H4 (cell line): Measurements from ENCODE around the gene APLN. TPM values are rescaled to one million over a fixed set of nuclear protein-coding genes. Genes with fewer than 3 reads are reported as not detected.

Experiments
- DNase-seq: peaks from one replicate; pipeline ENCODE4 v3.0.0-alpha.2; 2015; ENCODE audit warnings: low spot score
- total RNA-seq: library from RNA; depleted of rRNA; stranded (reverse); fragments of >200 nt; shearing (Covaris generic); gene quantifications from 2 replicates; pipeline ENCODE4 v1.2.3, GENCODE V29; 2014

APLN gene
- total RNA-seq, 1 experiment from 2014 or later, result 0.19 TPM

GRCh38 chrX:129641469-129641868 lies 13.3 kb downstream of the APLN start:
- no peak for DNase-seq

GRCh38 chrX:129640737-129641136 lies 14.0 kb downstream of the APLN start:
- no peak for DNase-seq

- no peak for DNase-seq
Measured at GRCh38 chrX:129638917-129639316, 15.8 kb downstream of the APLN start.

- DNase-seq, result peak; percentile 36
Measured at GRCh38 chrX:129637217-129638109, 17.3 kb downstream of the APLN start.

DNA sequence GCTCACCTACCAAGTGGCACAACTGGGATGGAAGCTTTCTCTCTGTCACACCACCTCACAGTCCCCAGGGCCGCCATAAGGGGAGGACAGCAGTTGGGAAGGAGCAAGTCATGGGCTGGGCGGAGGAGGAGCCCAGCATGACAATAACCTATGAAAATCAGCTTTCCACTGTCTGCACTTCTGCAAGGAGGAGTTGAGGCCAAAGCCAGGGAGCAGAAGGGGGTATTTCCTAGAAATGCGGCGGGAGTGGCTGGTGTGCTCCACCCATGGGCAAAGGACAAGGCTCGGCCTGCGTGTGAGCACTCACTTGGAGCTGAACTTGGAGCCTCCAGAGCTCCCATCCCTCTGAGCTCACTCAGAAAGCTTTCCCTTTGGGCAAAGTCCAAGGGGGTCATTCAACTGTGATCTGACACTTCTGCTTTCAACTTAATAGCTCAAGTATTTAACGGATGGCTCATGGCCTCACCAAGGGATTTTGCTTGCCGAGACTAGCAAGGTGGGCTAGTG lies 18.5 kb downstream of the APLN start:
- DNase-seq, result no peak

DNA sequence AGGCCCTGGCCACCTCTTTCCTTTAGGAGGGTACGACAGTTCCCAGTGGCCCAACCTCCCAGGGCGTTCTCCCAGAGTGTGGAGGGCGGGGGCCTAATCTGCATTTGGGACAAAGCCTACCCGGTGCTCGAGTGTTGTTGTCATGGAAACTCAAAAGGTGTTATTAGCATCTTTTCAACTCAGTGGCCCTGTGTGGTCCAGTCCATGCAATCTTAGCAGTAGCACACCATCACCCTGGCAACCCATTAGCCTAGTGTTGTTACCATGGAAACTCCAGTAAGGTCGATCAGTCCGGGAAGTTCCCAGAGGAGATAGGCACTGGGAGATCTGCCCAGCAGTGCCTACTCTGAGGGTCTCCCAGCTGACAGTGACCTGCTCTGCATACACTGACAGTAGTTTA lies 20.2 kb downstream of the APLN start:
- no peak for DNase-seq

DNA sequence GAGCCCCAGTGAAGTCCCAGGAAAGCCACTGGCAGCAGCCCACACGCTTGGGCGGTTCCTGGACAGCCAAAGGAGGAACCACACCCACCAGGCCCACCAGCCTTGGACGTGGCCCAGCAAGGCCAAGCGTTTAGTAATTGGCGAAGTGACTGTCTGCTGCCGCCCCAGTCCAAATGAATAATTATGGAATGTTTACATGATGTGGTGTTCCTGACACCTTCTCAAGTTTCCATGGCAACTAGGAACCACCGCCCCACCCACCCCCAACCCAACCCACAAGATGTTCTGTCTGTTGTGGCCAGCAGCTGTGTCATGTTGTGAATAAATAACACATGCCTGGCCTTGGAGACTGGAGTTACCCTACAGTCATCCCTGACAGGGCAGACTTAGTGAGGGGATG lies 22.3 kb downstream of the APLN start:
- peak; percentile 27 for DNase-seq

DNA sequence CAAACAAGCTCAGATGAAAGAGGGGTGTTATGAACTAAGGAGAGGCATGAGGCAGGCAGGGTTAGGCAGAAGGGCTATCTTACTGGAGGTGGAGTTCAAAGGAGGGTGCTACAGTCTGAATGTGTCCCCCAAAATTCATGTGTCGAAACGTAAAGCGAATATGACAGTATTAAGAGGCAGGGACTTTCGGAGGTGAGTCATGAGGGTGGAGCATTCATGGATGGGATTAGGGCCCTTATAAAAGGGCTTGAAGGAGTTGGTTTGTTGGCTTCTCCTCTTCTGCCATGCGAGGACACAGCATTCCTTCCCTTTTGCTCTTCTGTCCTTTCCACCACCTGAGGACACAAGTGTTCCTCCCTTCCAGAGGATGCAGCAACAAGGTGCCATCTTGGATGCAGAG lies 22.9 kb downstream of the APLN start:
- no peak for DNase-seq

DNA sequence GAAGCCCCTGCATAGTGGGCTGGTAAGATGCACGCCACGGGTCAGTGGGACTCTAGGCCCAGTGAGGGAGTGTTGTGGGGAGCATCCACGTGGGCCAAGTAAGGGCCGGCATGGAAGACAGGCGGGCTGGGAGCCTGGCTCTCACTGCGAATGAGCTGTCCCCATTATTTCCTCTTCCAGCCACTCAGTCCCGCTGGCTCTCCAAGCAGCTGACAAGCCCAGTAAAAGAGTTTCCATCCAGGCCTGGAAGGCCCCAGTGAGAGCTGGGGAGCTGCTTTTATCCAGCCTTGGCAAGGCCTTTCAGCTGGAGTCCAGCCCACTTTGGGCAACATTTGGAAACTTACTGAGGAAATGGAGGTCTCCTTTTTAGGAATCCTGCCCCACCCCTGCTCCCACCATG lies 24.9 kb downstream of the APLN start:
- no peak for DNase-seq

DNA sequence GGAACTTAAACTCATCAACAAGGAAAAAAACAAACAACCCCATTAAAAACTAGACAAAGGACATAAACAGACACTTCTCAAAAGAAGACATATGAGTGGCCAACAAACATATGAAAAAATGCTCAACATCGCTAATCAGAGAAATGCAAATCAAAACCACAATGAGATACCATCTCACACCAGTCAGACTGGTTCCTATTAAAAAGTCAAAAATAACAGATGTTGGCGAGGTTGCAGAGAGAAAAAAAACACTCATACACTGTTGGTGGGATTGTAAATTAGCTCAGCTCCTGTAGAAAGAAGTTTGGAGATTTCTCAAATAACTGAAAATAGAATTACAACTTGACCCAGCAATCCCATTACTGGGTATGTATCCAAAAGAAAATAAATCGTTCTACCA lies 28.7 kb downstream of the APLN start:
- no peak for DNase-seq

DNA sequence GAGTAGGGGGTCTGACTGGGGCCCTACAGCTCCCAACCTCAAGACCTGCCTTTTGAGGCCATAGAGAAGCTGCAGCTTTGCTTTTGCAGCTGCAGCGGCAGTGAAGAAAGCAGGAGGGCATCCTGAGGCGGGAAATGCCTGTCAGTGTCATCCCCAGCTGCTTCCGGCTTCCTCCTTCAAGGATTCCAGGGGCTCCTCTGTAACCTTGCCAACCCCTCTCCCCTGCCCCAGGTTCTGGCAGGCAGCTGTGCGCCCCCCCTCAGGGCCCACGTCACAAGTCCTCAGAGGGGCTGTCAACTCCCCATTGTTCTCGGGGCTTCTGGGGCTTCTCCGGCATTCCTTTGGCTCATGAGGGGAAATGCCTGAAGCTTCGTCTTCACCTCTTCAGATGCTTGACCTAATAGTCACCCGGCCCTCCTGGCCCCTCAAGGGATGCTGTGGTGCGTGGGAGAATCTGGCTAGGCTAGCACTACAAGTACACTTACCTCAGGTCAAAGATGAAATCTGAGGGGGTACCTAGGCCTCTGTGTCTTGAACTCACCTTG lies 31.9 kb downstream of the APLN start:
- DNase-seq, result no peak

DNA sequence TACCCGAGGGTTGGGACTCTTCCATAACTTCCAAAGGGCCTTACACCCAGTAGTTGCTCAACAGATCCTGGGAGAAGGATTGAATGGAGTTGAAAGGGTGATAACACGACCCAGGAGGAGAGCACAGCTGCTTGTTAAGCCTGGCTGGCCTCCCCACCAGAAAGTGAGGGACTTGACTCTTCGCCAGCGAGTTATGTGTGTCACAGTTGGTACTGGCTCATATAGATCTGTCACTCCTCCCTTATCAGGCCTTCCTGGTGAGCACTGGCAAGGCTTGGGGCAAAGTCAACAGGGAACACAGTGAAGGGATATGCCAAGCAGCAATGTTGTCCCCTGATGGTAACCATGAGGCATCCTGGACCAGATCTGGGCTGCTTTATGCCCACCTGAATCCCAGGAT lies 35.8 kb downstream of the APLN start:
- DNase-seq, result no peak

GRCh38 chrX:129617420-129617819 lies 37.3 kb downstream of the APLN start:
- no peak for DNase-seq

DNA sequence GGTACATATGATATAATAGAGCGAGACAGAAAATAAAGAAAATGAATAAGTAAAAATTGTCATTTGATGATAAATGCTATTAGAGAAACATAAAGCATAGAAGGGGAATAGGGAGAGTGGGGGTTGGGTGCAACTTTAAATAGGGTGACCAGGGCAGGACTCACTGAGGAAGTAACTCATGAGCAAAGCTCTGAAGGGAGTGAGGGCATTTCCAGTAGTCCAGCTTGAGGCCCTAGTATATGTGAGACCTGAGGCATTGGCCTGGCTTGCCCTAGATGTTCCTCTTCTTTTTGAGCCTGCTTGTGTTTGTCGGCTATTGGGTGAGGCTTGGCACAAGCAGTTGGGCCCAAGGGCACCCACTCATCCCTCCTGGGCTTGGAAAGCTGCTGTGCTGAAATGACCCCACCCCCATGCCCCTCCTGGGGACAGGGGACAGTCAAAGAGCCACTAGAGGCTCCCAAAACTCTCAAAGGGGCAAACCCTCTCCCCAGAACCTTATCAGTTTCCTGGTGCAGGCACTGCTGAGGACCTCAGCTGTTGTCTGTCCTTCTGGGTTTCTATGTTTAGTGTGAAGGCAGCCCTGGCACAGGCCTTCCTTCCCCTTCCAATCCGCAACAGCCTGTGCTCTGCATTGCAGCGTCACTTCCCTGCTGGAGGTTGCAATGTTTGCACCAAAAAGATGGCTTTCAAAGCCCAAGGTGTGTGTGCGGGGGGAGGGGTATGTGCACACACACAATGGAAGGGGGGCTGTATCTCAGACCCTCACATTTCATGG lies 40.1 kb downstream of the APLN start:
- DNase-seq, result no peak

DNA sequence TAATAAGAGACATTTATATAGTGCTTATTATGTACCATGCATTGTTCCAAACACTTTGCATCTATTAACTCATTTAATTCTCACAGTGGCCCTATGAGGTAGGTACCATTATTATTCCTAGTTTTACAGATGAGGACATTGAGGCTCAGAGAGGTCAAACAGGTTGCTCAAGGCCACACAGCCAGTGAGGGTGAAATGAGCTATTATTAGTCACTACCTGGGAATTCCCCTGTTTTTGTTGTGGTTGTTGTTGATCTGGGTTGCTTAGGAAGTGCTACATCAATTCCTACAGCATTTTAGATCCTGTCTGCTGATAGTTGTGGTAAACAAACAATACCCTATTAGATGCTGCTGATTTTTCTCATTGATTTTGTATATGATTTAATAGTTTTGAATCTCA lies 41.2 kb downstream of the APLN start:
- no peak for DNase-seq

- no peak for DNase-seq
Measured at GRCh38 chrX:129612396-129612795, 42.4 kb downstream of the APLN start.

- no peak for DNase-seq
Measured at GRCh38 chrX:129609395-129609794, 45.4 kb downstream of the APLN start.

DNA sequence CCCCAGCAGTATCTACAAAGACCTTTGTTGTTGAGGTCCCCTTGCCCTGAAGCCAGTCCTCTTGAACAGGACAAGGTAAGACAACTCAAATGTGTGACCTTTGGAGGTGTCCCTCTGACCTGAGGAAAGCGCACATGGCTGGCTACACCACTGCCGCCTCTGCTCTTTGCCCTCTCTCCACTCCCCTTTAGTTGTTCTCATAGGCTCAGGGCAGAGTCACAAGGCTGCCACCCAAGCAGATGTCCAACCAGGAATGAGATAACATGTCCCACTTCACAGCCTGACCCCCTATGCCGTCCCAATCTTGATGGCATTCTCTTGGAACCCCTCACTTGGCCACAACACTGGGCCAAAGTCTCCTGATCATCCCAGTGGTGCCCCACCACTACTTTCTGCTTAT lies 46.3 kb downstream of the APLN start:
- no peak for DNase-seq

DNA sequence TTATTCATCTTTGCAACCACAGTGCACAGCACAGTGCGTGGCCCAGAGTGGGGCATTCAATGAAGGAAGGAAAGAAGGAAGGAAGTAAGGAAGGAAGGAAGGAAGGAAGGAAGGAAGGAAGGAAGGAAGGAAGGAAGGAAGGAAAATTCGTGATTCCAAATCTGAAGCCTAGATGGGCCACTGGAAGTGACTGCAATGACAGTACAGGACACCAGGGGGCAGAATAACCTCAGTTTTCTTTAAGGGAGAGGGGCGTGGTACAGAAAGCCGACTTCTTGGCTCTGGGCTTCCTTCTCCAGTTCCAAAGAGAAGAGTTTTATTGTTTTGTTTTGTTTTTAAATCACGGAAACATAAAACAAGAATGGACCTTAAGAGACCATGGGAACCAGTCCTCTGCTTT lies 47.8 kb downstream of the APLN start:
- DNase-seq, result peak; percentile 24

DNA sequence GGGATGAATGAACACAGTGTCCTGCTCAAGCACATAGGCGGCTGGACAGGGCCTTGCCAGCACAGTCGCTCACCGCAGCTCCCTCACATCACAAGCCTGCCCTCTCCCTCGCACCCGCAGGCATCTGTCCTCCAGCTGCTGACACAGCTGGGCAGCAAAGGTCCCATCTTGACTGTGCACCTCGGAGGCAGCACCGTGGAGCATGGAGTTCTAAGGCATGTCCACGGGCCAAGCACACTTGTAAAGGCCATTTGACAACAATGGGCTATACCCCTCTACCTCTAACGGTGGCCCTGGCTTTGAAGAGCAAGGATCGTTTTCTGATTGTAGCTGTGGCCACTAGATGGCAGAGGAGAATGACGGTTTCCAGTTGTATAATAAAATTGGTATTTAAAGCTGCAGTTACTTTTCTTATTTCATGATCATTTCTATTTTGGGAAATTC lies 53.8 kb downstream of the APLN start:
- DNase-seq, result peak; percentile 23

DNA sequence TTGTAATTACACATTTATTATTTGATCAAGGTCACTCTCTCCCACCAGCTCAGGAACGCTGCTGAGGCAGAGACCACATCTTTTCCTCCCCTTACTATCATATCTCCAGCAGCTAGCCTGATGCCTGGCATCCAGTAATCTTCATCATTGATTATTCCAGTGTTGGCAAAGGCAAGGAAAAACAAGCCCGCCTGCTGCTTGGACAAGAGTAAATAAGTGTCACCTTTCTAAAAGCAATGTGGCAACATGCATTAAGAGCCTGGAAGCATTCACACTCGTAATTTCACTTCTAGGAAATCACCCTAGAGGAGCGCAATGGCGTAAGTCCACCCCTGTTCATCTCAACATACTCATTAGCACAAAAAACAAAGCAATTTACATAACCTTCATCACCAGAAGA lies 54.8 kb downstream of the APLN start:
- DNase-seq, result no peak

DNA sequence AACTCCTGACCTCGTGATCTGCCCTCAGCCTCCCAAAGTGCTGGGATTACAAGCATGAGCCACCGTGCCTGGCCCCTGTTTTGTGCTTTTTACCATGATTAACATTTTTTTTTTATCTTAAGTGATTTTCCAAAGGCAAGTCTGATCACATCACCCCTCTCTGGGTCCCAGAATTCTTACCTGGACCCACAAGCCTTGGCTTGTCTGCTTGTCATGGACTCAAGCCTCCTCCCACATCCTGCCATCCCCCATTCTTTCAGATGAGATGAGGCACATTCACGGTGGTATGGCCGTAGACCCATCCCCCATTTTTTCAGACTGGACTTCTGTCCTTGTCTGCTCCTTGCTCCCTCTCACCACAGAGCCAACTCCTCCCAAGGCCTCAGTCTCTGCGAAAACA lies 55.3 kb downstream of the APLN start:
- no peak for DNase-seq

- no peak for DNase-seq
Measured at GRCh38 chrX:129597905-129598304, 56.9 kb downstream of the APLN start.
